Right cardiac atrium (tissue), 5 donors: ENCODE data around the gene CTBP2. TPM values are rescaled to one million over a fixed set of nuclear protein-coding genes. Genes with fewer than 3 reads are reported as not detected.

ENCODE experiments used
- ATAC-seq, 2 donors: fragments of 200-7000 bp; cut with Tn5 transposase; one replicate each; pipeline versions ENCODE4 v1.8.0 to v1.9.1; 2020; ENCODE audit warnings: moderate library complexity in 2 of 2, mild to moderate bottlenecking in 1 of 2
- DNase-seq, 3 donors: peaks; one replicate each; pipeline ENCODE4 v3.0.0-alpha.2; 2020
- H3K27ac ChIP-seq: one replicate; pipeline ENCODE4 v1.5.1; 2013; ENCODE audit warnings: mild to moderate bottlenecking, low read length, control low read depth, moderate library complexity
- H3K27me3 ChIP-seq: one replicate; pipeline ENCODE4 v1.6.1; 2013; ENCODE audit not compliant: control insufficient read depth, insufficient read depth
- H3K4me1 ChIP-seq: one replicate; pipeline ENCODE4 v1.6.1; 2013; ENCODE audit warnings: low read length; ENCODE audit not compliant: control insufficient read depth, insufficient read depth
- H3K4me3 ChIP-seq: one replicate; pipeline ENCODE4 v1.5.1; 2013; ENCODE audit warnings: low read length, control low read depth
- H3K9me3 ChIP-seq: one replicate; pipeline ENCODE4 v1.6.1; 2013; ENCODE audit warnings: low read length; ENCODE audit not compliant: control insufficient read depth
- WGBS: extraction: QIAGEN DNeasy Blood & Tissue Kit; methylation state at CpG from one replicate; pipeline ENCODE4 v1.1.7; 2013; 5-methylcytosine and 5-hydroxymethylcytosine counted together
- intact Hi-C, 4 donors: fragments of 100-400 bp; cut with DNase I; formaldehyde crosslinking; loops; one replicate each; pipeline versions ENCODE4 v1.11.0 to v1.14.0; 2022 to 2023
- polyA plus RNA-seq: library from polyadenylated mRNA; stranded (reverse); fragments of 200-250 nt; gene quantifications from one replicate; pipeline ENCODE4 v1.2.3, GENCODE V29; 2013
- total RNA-seq, 4 donors: library from RNA; stranded (reverse); fragmentation: NEBNext Ultra II Directional; extraction: Animal tissue kit (Norgen Biotek cat#: 25700); gene quantifications; one replicate each; pipeline ENCODE4 v1.2.1, GENCODE V29; 2021
- donor health status: healthy with polysubstance abuse.
- donor health status: DM: no; HTN: yes; CAD: no.
- donor health status: DM: no; HTN: no; CAD: no.
- donor health status: DM: no; HTN: yes; CAD: no; lungs with severe emphysema.
- donor health status: DM: yes; HTN: yes; CAD: no.

The CTBP2 gene
- total and polyA plus RNA-seq, 5 donors, result 16.6 to 38.7 (median 37.6) TPM

- peak in 1 of 2 donors; percentile 34 for ATAC-seq
- peak in 1 of 3 donors; percentile 5 for DNase-seq
- intact Hi-C loops, result no loop called here
Measured at GRCh38 chr10:125112697-125113494, 47.5 kb downstream of the CTBP2 start.

GRCh38 chr10:125111118-125111727 lies 49.1 kb downstream of the CTBP2 start:
- Histone ChIP-seq H3K4me3 (no peak overlapping the region), H3K9me3 (no peaks in the 10 kb centered on the region), H3K4me1 (peaks cover 22% of the 10 kb centered on the region), H3K27me3 (no peaks in the 10 kb centered on the region), H3K27ac (no peak overlapping the region)
- intact Hi-C loops, result no loop called here
- ATAC-seq (no peak), DNase-seq (no peak)
- WGBS, result 71% methylated on average over 5 of the region's 5 CpGs

More at GRCh38 chr10:125112697-125113494, 47.5 kb downstream of the CTBP2 start:
- H3K9me3 ChIP-seq, result no peaks in the 10 kb centered on the region
- H3K27me3 ChIP-seq, result no peaks in the 10 kb centered on the region
- peaks cover 27% of the 10 kb centered on the region for H3K4me1 ChIP-seq
- WGBS, result 80% methylated on average over 2 of the region's 2 CpGs
- no peak overlapping the region for H3K4me3 ChIP-seq
- H3K27ac ChIP-seq, result no peak overlapping the region

- WGBS, result 92% methylated on average over 10 of the region's 10 CpGs
- no peak overlapping the region for H3K27ac ChIP-seq
- intact Hi-C loops, result no loop called here
- H3K9me3 ChIP-seq, result no peaks in the 10 kb centered on the region
- no peak for DNase-seq
- peaks cover 2% of the 10 kb centered on the region for H3K4me1 ChIP-seq
- no peaks in the 10 kb centered on the region for H3K27me3 ChIP-seq
- no peak for ATAC-seq
- no peak overlapping the region for H3K4me3 ChIP-seq
Measured at GRCh38 chr10:125107965-125108580, 52.3 kb downstream of the CTBP2 start.

GRCh38 chr10:125107166-125107949 lies 53.0 kb downstream of the CTBP2 start:
- Histone ChIP-seq H3K9me3 (no peaks in the 10 kb centered on the region), H3K27ac (no peak overlapping the region), H3K4me3 (no peak overlapping the region), H3K4me1 (no peaks in the 10 kb centered on the region), H3K27me3 (no peaks in the 10 kb centered on the region)
- ATAC-seq (no peak), DNase-seq (peak in 1 of 3 donors; percentile 36)
- intact Hi-C loops, result no loop called here
- WGBS, result 86% methylated on average over 10 of the region's 10 CpGs

GRCh38 chr10:125106586-125106985 lies 53.8 kb downstream of the CTBP2 start:
- no peak for ATAC-seq
- no peaks in the 10 kb centered on the region for H3K4me1 ChIP-seq
- H3K27me3 ChIP-seq, result no peaks in the 10 kb centered on the region
- no peak overlapping the region for H3K4me3 ChIP-seq
- WGBS, result 93% methylated on average over 9 of the region's 9 CpGs
- H3K9me3 ChIP-seq, result no peaks in the 10 kb centered on the region
- no peak overlapping the region for H3K27ac ChIP-seq
- peak in 1 of 3 donors; percentile 26 for DNase-seq
- intact Hi-C loops, result no loop called here

GRCh38 chr10:125105706-125106255 lies 54.6 kb downstream of the CTBP2 start:
- no peaks in the 10 kb centered on the region for H3K9me3 ChIP-seq
- WGBS, result 92% methylated on average over 9 of the region's 9 CpGs
- ATAC-seq (no peak), DNase-seq (peak in 1 of 3 donors; percentile 15)
- intact Hi-C loops, result no loop called here
- H3K27ac ChIP-seq, result no peak overlapping the region
- H3K4me3 ChIP-seq, result no peak overlapping the region
- H3K27me3 ChIP-seq, result no peaks in the 10 kb centered on the region
- no peaks in the 10 kb centered on the region for H3K4me1 ChIP-seq

GRCh38 chr10:125105155-125105554 lies 55.2 kb downstream of the CTBP2 start:
- Histone ChIP-seq H3K27me3 (no peaks in the 10 kb centered on the region), H3K9me3 (no peaks in the 10 kb centered on the region), H3K4me1 (no peaks in the 10 kb centered on the region), H3K27ac (no peak overlapping the region), H3K4me3 (no peak overlapping the region)
- DNase-seq (peak in 1 of 3 donors; percentile 1), ATAC-seq (no peak)
- intact Hi-C loops, result no loop called here

- ATAC-seq (no peak), DNase-seq (no peak)
- Histone ChIP-seq H3K27me3 (no peaks in the 10 kb centered on the region), H3K4me1 (no peaks in the 10 kb centered on the region), H3K4me3 (no peak overlapping the region), H3K27ac (no peak overlapping the region), H3K9me3 (no peaks in the 10 kb centered on the region)
- WGBS, result 70% methylated on average over 10 of the region's 10 CpGs
- intact Hi-C loops, result no loop called here
Measured at GRCh38 chr10:125104559-125104958, 55.8 kb downstream of the CTBP2 start.

- WGBS, result 92% methylated on average over 17 of the region's 17 CpGs
- Histone ChIP-seq H3K9me3 (no peaks in the 10 kb centered on the region), H3K4me3 (no peak overlapping the region), H3K27me3 (no peaks in the 10 kb centered on the region), H3K27ac (no peak overlapping the region), H3K4me1 (no peaks in the 10 kb centered on the region)
- ATAC-seq, result no peak
- peak in 1 of 3 donors; percentile 18 for DNase-seq
- intact Hi-C loops, result no loop called here
Measured at GRCh38 chr10:125103924-125104323, 56.4 kb downstream of the CTBP2 start.

GRCh38 chr10:125103466-125103865 lies 56.9 kb downstream of the CTBP2 start:
- ATAC-seq (no peak), DNase-seq (peak in 2 of 3 donors; percentile 3 to 6)
- WGBS, result 90% methylated on average over 9 of the region's 9 CpGs
- Histone ChIP-seq H3K4me3 (no peak overlapping the region), H3K9me3 (no peaks in the 10 kb centered on the region), H3K27me3 (no peaks in the 10 kb centered on the region), H3K4me1 (no peaks in the 10 kb centered on the region), H3K27ac (no peak overlapping the region)
- intact Hi-C loops, result no loop called here
